GM12878 (cell line): ENCODE results near the gene SLC25A17. TPM values are rescaled to one million over a fixed set of nuclear protein-coding genes. Genes with fewer than 3 reads are reported as not detected.
"Not testable (repeated sequence)": the region's sequence is repeated elsewhere in the genome, so short reads cannot be mapped to it uniquely, and the experiment has no call there.

ENCODE experiments used
- ATAC-seq: fragments of 200-7000 bp; cut with Tn5 transposase; 3 replicates; pipeline ENCODE4 v1.9.1; 2020; ENCODE audit warnings: mild to moderate bottlenecking, moderate library complexity
- BruUV-seq: library from RNA; stranded (reverse); fragments of 400-500 nt; replicated peaks from 2 replicates; lab custom pipeline; 2021; lab: Mats Ljungman, UMichigan
- CTCF ChIA-PET: fragments of 300-600 bp; sonication (Branson Sonifier 250); formaldehyde crosslinking; extraction: SDS; loops from one replicate; lab custom pipeline; 2021; ENCODE audit warnings: inconsistent platforms; lab: Yijun Ruan, JAX
- POLR2A ChIA-PET: fragments of 350-600 bp; formaldehyde crosslinking; extraction: SDS; loops from one replicate; lab custom pipeline; 2021; ENCODE audit warnings: inconsistent platforms; lab: Charles Lee
- RAD21 ChIA-PET: fragments of 300-600 bp; sonication (Branson Sonifier 250); formaldehyde crosslinking; loops from one replicate; lab custom pipeline; 2023; ENCODE audit warnings: antibody characterized with exemption; ENCODE audit not compliant: unreplicated experiment; lab: Charles Lee
- SMC1A ChIA-PET: fragments of 300-600 bp; sonication (Branson Sonifier 250); formaldehyde crosslinking; loops from one replicate; lab custom pipeline; 2023; ENCODE audit not compliant: unreplicated experiment, uncharacterized antibody; lab: Charles Lee
- DNase-seq: peaks from one replicate; pipeline ENCODE4 v3.0.0-alpha.2; 2011; ENCODE audit warnings: low read depth, low spot score
- FAIRE-seq: peaks from 3 replicates; lab custom pipeline; 2011; peaks lifted over from hg19 to GRCh38; lab: Jason Lieb, UNC
- H2AFZ ChIP-seq: 2 replicates; pipeline ENCODE4 v1.6.0; 2011; ENCODE audit warnings: low read depth, low read length, control low read depth; ENCODE audit not compliant: control insufficient read depth
- H3K27ac ChIP-seq: 2 replicates; pipeline ENCODE4 v1.5.1; 2011; ENCODE audit warnings: control low read depth; ENCODE audit not compliant: control insufficient read depth, insufficient read depth
- H3K27me3 ChIP-seq, 2 experiments: replicated peaks in 1 of 2; 2 replicates each; pipeline versions ENCODE4 v1.6.0 to v1.6.1; 2011; ENCODE audit warnings: low read length in 1 of 2; ENCODE audit not compliant: control insufficient read depth in 2 of 2, insufficient read depth in 2 of 2
- H3K36me3 ChIP-seq, 2 experiments: 2 replicates each; pipeline ENCODE4 v1.5.1; 2011; ENCODE audit warnings: low read length in 1 of 2; ENCODE audit not compliant: control insufficient read depth in 2 of 2, insufficient read depth in 2 of 2
- H3K4me1 ChIP-seq: 2 replicates; pipeline ENCODE4 v1.6.1; 2011; ENCODE audit warnings: mild to moderate bottlenecking, low read length, moderate library complexity, mixed read lengths; ENCODE audit not compliant: control insufficient read depth, insufficient read depth
- H3K4me2 ChIP-seq: 2 replicates; pipeline ENCODE4 v1.6.0; 2011; ENCODE audit warnings: control low read depth; ENCODE audit not compliant: control insufficient read depth, insufficient read depth
- H3K4me3 ChIP-seq: fragments of 200-600 bp; sonication (generic); 2 replicates; pipeline ENCODE4 v1.5.1; 2016
- H3K79me2 ChIP-seq: 2 replicates; pipeline ENCODE4 v1.6.0; 2011; ENCODE audit warnings: low read length; ENCODE audit not compliant: control insufficient read depth, insufficient read depth
- H3K9ac ChIP-seq: 2 replicates; pipeline ENCODE4 v1.8.0; 2011; ENCODE audit warnings: low read length, control low read depth, mixed read lengths; ENCODE audit not compliant: control insufficient read depth, insufficient read depth
- H3K9me3 ChIP-seq: replicated peaks from 3 replicates; pipeline ENCODE4 v1.5.1; 2011; ENCODE audit warnings: mild to moderate bottlenecking, low read length; ENCODE audit not compliant: control insufficient read depth, insufficient read depth
- H4K20me1 ChIP-seq: 2 replicates; pipeline ENCODE4 v1.6.0; 2011; ENCODE audit not compliant: control insufficient read depth, insufficient read depth
- MAX ChIP-seq: IDR thresholded peaks from 2 replicates; pipeline ENCODE4 v1.6.1; 2012; ENCODE audit warnings: low read depth, low read length, improper control_type of control experiment
- MTA3 ChIP-seq: IDR thresholded peaks from 2 replicates; pipeline ENCODE4 v1.6.1; 2012; ENCODE audit warnings: low read length, inconsistent platforms, borderline replicate concordance
- POLR2AphosphoS5 ChIP-seq: IDR thresholded peaks from 2 replicates; pipeline ENCODE4 v1.6.1; 2011; ENCODE audit warnings: mild to moderate bottlenecking, low read length, inconsistent platforms
- SIN3A ChIP-seq: IDR thresholded peaks from 2 replicates; pipeline ENCODE4 v1.6.1; 2012; ENCODE audit warnings: low read depth, low read length, improper control_type of control experiment
- SMARCA5 ChIP-seq: fragments of 450-650 bp; IDR thresholded peaks from 2 replicates; pipeline ENCODE4 v1.6.1; 2017; ENCODE audit warnings: mild to moderate bottlenecking
- ZBTB11 ChIP-seq: fragments of 450-650 bp; formaldehyde crosslinking; IDR thresholded peaks from 2 replicates; pipeline ENCODE4 v1.5.0; 2022; ENCODE audit warnings: mild to moderate bottlenecking, missing genetic modification characterization
- ZBTB4 ChIP-seq: fragments of 450-650 bp; formaldehyde crosslinking; IDR thresholded peaks from 2 replicates; pipeline ENCODE4 v1.4.0; 2022; ENCODE audit warnings: mild to moderate bottlenecking, moderate library complexity
- WGBS: methylation state at CpG from one replicate; pipeline ENCODE4 v1.1.6; 2016; ENCODE audit warnings: low lambda C conversion rate; ENCODE audit not compliant: insufficient replicate concordance, insufficient coverage; ENCODE audit errors: missing lambda C conversion rate; 5-methylcytosine and 5-hydroxymethylcytosine counted together
- in situ Hi-C: fragments of 300-500 bp; cut with MboI; formaldehyde crosslinking; loops from 9 replicates; pipeline ENCODE4 v1.14.3; 2018; ENCODE audit warnings: mixed read lengths
- intact Hi-C: fragments of 100-400 bp; cut with micrococcal nuclease; formaldehyde crosslinking; loops from one replicate; pipeline ENCODE4 v1.14.2; 2022; ENCODE audit not compliant: unreplicated experiment
- polyA plus RNA-seq, 11 experiments: library from polyadenylated mRNA; depleted of rRNA in 4 of 11; unstranded in 6 of 11; stranded (reverse) in 5 of 11; fragments of >200 nt; fragmentation: Nextera tagmentation in 4 of 11; fragmentation: Illumina TruSeq in 1 of 11; extraction: Ambion mirVana in 4 of 11; extraction: Trizol in 1 of 11; gene quantifications; 1 replicate in 1 of 11; 2 replicates in 10 of 11; pipeline versions ENCODE4 v1.2.1 to v1.2.3, GENCODE V29; 2011 to 2016; ENCODE audit warnings: inconsistent platforms in 2 of 11, missing spikeins in 2 of 11, low read depth in 1 of 11
- total RNA-seq, 4 experiments: library from RNA; depleted of rRNA in 3 of 4; stranded (reverse); fragments of >200 nt in 3 of 4; fragmentation: Illumina TruSeq in 1 of 4; extraction: Trizol in 1 of 4; gene quantifications; 2 replicates each; pipeline versions ENCODE4 v1.2.1 to v1.2.3, GENCODE V29; 2013 to 2021

SLC25A17 gene
- total and polyA plus RNA-seq, 10 of the 15 experiments (the other 5 are each of a cell fraction or from before 2014, with no cell fraction given): 37.5 to 113 (median 62.3) TPM

GRCh38 chr22:40759294-40759840 is 59.8 kb downstream of the SLC25A17 start (continued):
- TF ChIP-seq ZBTB4 (CRISPR knock-in tag) (no peak), SIN3A (no peak), POLR2AphosphoS5 (no peak), ZBTB11 (CRISPR knock-in tag) (no peak), MTA3 (no peak), MAX (no peak), SMARCA5 (no peak)

- H3K4me3 ChIP-seq, H4K20me1 ChIP-seq, H3K79me2 ChIP-seq, H3K9me3 ChIP-seq, intact Hi-C loops, in situ Hi-C loops, H3K27me3 ChIP-seq, FAIRE-seq, H3K27ac ChIP-seq, H2AFZ ChIP-seq, H3K4me2 ChIP-seq, BruUV-seq, H3K36me3 ChIP-seq, H3K9ac ChIP-seq, ATAC-seq, DNase-seq, POLR2A ChIA-PET, H3K4me1 ChIP-seq: not testable (repeated sequence)
- CTCF ChIA-PET: interaction anchor here (0.6 to 4.7 kb wide), 11 partner anchors 10 to 323 kb away, joined by 3 to 48 read pairs (median 4); no protein-coding TSS in a partner anchor
- 77% methylated on average over 13 of the region's 13 CpGs for WGBS
- RAD21 ChIA-PET: interaction anchor here (0.6 to 3.7 kb wide), 4 partner anchors 10 to 141 kb away, joined by 4 to 23 read pairs (median 8); no protein-coding TSS in a partner anchor
- SMC1A ChIA-PET: interaction anchor here (1.2 kb wide), 1 partner anchor 322 kb away, joined by 3 read pairs; no protein-coding TSS in a partner anchor
Measured at GRCh38 chr22:40758851-40759250, 60.3 kb downstream of the SLC25A17 start.
